Measurements from ENCODE around the gene ATP5F1D.

ATP5F1D gene

DNA sequence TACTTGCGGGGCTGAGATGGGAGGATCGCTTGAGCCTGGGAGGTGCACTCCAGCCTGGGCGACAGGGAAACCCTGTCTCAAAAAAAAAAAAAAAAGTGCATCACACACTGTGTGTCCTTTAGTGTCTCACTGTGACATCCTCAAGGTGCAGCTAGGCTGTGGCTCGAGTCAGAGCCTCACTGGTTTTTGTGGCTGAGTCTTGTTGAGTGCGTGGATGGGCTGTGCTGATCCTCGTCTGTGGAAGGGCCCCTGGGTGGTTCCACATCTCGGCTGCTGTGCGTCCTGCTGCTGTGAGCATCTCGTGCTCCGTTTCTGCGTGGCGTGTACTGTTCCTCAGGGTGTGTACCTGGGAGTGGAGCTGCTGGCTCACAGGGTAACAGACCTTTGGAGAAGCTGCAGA lies 24.8 kb upstream of the ATP5F1D start:
- H3K36me3 ChIP-seq (ENCODE audit: insufficient read depth): no peaks in the 10 kb centered on the region

DNA sequence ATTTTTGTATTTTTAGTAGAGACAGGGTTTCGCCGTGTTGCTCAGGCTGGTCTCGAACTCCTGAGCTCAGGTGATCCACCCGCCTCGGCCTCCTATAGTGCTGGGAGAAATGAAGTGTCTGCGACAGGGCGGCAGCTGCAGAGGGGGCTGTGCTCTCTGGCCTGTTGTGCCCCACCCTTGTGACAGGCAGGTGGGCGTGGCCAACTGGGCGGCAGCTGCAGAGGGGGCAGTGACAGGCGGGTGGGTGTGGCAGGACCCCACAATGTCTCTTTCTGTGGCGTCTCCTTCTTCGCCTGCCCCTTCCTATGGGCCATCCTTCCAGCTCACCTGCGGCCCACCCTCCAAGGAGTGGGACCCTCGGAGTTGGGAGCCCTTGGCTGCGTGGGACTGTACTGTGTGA lies 24.2 kb upstream of the ATP5F1D start:
- TF ChIP-seq, protein P1, sequence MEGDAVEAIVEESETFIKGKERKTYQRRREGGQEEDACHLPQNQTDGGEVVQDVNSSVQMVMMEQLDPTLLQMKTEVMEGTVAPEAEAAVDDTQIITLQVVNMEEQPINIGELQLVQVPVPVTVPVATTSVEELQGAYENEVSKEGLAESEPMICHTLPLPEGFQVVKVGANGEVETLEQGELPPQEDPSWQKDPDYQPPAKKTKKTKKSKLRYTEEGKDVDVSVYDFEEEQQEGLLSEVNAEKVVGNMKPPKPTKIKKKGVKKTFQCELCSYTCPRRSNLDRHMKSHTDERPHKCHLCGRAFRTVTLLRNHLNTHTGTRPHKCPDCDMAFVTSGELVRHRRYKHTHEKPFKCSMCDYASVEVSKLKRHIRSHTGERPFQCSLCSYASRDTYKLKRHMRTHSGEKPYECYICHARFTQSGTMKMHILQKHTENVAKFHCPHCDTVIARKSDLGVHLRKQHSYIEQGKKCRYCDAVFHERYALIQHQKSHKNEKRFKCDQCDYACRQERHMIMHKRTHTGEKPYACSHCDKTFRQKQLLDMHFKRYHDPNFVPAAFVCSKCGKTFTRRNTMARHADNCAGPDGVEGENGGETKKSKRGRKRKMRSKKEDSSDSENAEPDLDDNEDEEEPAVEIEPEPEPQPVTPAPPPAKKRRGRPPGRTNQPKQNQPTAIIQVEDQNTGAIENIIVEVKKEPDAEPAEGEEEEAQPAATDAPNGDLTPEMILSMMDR (conservative IDR thresholded peaks at IDR 0.05; ENCODE audit: low read depth, low read length): no peak
- Histone ChIP-seq H3K79me2 (ENCODE audit: insufficient read depth, low read depth) (peaks cover 20% of the 10 kb centered on the region; the same call in 1 of the 2 replicates), H3K27ac (no peak overlapping the region), H3K4me1 (ENCODE audit: low read depth, poor library complexity, severe bottlenecking) (no peaks in the 10 kb centered on the region), H3K27me3 (ENCODE audit: insufficient read depth, low read depth) (no peaks in the 10 kb centered on the region), H3K4me3 (IDR thresholded peaks at IDR 0.05; ENCODE audit: insufficient read depth, low read depth, low read length) (no peak overlapping the region), H3K36me3 (ENCODE audit: insufficient read depth) (no peaks in the 10 kb centered on the region), H3K9ac (no peak overlapping the region), H3K4me2 (no peak overlapping the region), H4K20me1 (ENCODE audit: insufficient read depth) (no peaks in the 10 kb centered on the region), H2AFZ (ENCODE audit: low read depth) (no peak overlapping the region)

More for the DNA sequence above, 24.8 kb upstream of the ATP5F1D start:
- Histone ChIP-seq H3K4me3 (IDR thresholded peaks at IDR 0.05; ENCODE audit: insufficient read depth, low read depth, low read length) (no peak overlapping the region), H3K4me1 (ENCODE audit: low read depth, poor library complexity, severe bottlenecking) (no peaks in the 10 kb centered on the region), H3K27me3 (ENCODE audit: insufficient read depth, low read depth) (no peaks in the 10 kb centered on the region), H3K79me2 (ENCODE audit: insufficient read depth, low read depth) (peaks cover 22% of the 10 kb centered on the region; the same call in 1 of the 2 replicates), H3K9ac (no peak overlapping the region), H3K4me2 (no peak overlapping the region), H2AFZ (ENCODE audit: low read depth) (no peak overlapping the region), H3K27ac (no peak overlapping the region), H4K20me1 (ENCODE audit: insufficient read depth) (no peaks in the 10 kb centered on the region)
- TF ChIP-seq, protein P1 (conservative IDR thresholded peaks at IDR 0.05; ENCODE audit: low read depth, low read length): no peak

DNA sequence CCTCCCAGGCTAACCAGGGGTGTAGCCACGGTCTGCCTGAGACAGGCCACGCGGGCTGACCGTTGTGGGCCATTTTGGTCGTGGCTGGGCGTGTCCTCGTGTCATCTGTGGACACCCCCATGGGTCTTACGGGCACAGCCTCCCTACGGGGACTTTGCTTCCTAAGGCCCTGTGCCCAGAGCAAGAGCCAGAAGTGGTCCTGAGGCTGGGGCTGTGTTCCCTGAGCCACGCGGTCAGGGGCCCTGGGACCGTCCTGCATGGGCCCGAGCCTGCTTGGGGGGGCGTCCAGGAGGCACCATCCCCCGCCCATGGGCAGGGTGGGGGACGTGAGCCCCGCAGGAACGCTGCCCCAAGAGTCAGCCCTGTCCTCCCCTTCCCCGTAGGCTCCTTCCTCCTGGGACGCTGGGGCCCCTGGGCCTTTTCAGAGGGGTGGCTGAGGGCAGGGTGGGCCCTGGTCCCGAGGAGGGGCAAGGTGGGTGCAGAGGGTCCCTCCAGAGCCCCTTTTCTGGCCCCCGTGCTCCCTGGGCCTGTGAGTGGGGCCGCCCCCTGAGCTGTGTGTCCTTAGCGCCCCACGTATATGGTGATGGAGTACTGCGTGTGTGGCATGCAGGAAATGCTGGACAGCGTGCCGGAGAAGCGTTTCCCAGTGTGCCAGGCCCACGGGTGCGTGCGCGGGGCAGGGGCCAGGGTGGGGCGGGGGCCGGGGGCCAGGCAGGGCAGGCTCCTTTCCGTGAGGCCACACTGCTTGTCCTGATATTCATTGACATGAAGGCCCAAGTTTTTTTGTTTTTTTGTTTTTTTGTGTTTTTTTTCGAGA lies 22.6 kb upstream of the ATP5F1D start:
- H4K20me1 ChIP-seq (ENCODE audit: insufficient read depth): no peaks in the 10 kb centered on the region

DNA sequence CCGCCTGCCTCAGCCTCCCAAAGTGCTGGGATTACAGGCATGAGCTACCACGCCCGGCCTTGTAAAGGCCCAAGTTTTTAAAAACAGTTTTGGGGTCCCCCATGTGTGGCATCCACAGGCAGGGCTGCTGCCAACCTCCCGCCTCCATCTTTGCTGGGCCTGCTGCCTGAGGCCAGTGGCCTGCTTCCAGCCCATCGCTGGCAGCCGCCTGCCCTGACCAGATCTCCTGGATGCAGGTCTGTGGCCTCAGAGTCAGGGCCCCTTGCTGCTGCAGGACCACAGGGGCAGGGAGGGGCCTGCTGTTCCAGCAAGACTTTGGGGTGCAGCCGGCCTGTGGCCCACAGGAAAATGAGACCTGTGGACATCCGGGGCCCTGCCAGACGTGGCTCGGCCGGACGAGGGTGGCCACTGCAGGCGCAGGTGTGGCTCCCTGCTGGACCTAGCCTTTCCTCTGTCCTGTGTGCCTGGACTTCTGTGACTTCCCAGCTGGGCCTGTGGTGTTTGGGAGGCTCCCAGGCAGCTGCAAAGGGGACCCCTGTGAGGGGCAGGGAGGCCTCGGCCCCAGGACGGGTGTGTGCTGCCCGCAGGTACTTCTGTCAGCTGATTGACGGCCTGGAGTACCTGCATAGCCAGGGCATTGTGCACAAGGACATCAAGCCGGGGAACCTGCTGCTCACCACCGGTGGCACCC lies 21.6 kb upstream of the ATP5F1D start:
- Histone ChIP-seq H3K4me2 (no peak overlapping the region), H4K20me1 (ENCODE audit: insufficient read depth) (no peaks in the 10 kb centered on the region), H3K27ac (no peak overlapping the region), H3K79me2 (ENCODE audit: insufficient read depth, low read depth) (peaks cover 14% of the 10 kb centered on the region; the same call in 1 of the 2 replicates), H3K9ac (no peak overlapping the region), H3K4me3 (IDR thresholded peaks at IDR 0.05; ENCODE audit: insufficient read depth, low read depth, low read length) (no peak overlapping the region), H3K4me1 (ENCODE audit: low read depth, poor library complexity, severe bottlenecking) (no peaks in the 10 kb centered on the region), H3K36me3 (ENCODE audit: insufficient read depth) (no peaks in the 10 kb centered on the region), H3K27me3 (ENCODE audit: insufficient read depth, low read depth) (no peaks in the 10 kb centered on the region), H2AFZ (ENCODE audit: low read depth) (no peak overlapping the region)
- TF ChIP-seq, protein P1 (conservative IDR thresholded peaks at IDR 0.05; ENCODE audit: low read depth, low read length): no peak

More for the DNA sequence above, 22.6 kb upstream of the ATP5F1D start:
- Histone ChIP-seq H3K27ac (no peak overlapping the region), H3K4me2 (no peak overlapping the region), H2AFZ (ENCODE audit: low read depth) (no peak overlapping the region), H3K36me3 (ENCODE audit: insufficient read depth) (no peaks in the 10 kb centered on the region), H3K27me3 (ENCODE audit: insufficient read depth, low read depth) (no peaks in the 10 kb centered on the region), H3K4me1 (ENCODE audit: low read depth, poor library complexity, severe bottlenecking) (no peaks in the 10 kb centered on the region), H3K4me3 (IDR thresholded peaks at IDR 0.05; ENCODE audit: insufficient read depth, low read depth, low read length) (no peak overlapping the region), H3K9ac (no peak overlapping the region), H3K79me2 (ENCODE audit: insufficient read depth, low read depth) (peaks cover 19% of the 10 kb centered on the region; the same call in 1 of the 2 replicates)
- TF ChIP-seq, protein P1 (conservative IDR thresholded peaks at IDR 0.05; ENCODE audit: low read depth, low read length): no peak
